ENCODE measurements around the gene TPRG1.

DNA sequence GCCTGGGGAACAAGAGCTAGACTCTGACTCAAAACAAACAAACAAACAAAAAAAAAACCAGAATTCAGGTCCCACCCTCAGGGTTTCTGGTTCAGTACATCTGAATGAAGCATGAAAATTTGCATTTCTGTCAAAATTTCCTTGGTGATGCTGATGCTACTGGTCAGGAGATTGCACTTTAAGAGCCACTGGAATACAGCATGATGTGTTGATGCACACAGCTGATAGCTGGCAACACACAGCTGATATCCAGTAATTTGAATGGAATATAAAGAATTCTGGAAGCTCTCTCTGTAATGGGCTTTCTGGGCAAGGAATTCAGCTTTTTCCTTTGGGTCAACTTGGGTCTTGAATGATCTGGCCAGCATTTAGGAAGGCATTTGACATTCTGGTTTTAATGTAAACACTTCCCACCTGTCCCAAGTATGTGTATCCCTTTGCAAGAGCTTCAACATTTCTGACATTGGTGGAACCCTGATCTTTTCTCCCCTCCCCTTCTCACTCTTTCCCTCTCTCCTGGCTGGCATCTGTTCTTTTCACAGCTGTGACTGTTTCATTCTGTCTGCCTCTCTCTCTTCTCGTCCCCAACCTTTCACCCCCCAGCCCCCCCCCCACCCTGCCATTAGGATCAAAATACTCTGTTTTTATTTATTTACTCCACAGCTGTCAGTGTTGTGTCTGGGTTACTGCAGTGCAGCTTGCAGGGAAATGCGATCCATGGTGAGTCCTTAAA, 189.5 kb downstream of the TPRG1 start:
- TF ChIP-seq, protein P1, sequence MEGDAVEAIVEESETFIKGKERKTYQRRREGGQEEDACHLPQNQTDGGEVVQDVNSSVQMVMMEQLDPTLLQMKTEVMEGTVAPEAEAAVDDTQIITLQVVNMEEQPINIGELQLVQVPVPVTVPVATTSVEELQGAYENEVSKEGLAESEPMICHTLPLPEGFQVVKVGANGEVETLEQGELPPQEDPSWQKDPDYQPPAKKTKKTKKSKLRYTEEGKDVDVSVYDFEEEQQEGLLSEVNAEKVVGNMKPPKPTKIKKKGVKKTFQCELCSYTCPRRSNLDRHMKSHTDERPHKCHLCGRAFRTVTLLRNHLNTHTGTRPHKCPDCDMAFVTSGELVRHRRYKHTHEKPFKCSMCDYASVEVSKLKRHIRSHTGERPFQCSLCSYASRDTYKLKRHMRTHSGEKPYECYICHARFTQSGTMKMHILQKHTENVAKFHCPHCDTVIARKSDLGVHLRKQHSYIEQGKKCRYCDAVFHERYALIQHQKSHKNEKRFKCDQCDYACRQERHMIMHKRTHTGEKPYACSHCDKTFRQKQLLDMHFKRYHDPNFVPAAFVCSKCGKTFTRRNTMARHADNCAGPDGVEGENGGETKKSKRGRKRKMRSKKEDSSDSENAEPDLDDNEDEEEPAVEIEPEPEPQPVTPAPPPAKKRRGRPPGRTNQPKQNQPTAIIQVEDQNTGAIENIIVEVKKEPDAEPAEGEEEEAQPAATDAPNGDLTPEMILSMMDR (IDR thresholded peaks at IDR 0.05) = no peak
- TF ChIP-seq EZH2 (IDR thresholded peaks at IDR 0.05; ENCODE audit: borderline replicate concordance, insufficient read depth, low read depth, low read length, poor library complexity, severe bottlenecking) = no peak

All from B cell (primary cell).